HG03521 (cell line): Measurements from ENCODE around the gene JAM3.
"Not testable (repeated sequence)": the region's sequence is repeated elsewhere in the genome, so short reads cannot be mapped to it uniquely, and the experiment has no call there.

Experiments
- ATAC-seq: cut with Tn5 transposase; IDR thresholded peaks from one replicate; pipeline ENCODE4 v1.9.1; 2021; ENCODE audit warnings: mild to moderate bottlenecking, moderate library complexity; ENCODE audit not compliant: unreplicated experiment

JAM3 gene

GRCh38 chr11:134098566-134099184 is 29.8 kb downstream of the JAM3 start:
- no peak for ATAC-seq

GRCh38 chr11:134100171-134100570 is 31.3 kb downstream of the JAM3 start:
- ATAC-seq, result no peak

GRCh38 chr11:134101282-134101681 is 32.4 kb downstream of the JAM3 start:
- ATAC-seq, result no peak

DNA sequence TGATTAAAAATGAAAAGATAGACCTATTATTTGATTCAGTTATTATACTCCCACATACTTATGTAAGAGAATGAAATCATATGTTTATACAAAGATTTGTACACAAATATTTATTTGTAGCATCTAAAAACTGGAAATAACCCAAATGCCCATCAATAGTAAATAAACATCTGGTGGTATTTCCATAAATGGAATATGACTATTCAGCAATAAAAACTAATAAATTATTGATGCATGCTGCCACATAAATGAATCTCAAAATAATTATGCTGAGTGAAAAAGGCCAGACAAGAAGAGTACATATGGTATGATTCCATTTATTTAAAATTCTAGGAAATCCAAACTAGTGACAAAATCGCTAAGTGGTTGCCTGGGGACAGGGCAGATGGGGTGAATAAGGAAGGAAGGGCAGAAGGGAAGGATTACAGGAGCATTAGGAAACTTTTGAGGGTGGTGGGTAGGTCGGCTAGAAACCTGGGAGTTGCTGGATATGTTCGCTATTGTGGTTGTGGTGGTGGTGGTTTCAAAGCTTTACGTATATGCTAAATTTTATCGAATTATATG is 41.5 kb downstream of the JAM3 start:
- ATAC-seq, result no peak

- ATAC-seq, result not testable (repeated sequence)
These were observed 44.9 kb downstream of the JAM3 start for GRCh38 chr11:134113787-134114186.

- no peak for ATAC-seq
These were observed 47.3 kb downstream of the JAM3 start for GRCh38 chr11:134116210-134116609.

DNA sequence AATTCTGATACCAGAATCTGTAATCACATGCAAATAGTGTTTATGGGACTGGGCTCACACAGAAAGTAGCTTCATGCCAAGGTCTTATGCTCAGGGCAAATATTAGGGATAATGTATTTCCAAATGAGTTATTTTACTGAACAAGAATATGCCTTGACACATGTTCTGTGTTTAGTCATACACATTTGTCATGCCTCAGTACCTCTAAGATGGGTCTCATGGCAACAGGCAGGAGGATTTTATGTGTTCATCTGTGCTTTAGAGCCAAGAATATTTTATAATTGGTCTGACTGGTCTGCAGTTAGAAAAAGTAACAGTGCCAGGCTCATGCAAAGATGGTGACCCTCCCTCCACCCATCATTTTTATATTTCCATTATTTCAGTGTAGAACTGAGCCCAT is 49.1 kb downstream of the JAM3 start:
- ATAC-seq, result no peak

DNA sequence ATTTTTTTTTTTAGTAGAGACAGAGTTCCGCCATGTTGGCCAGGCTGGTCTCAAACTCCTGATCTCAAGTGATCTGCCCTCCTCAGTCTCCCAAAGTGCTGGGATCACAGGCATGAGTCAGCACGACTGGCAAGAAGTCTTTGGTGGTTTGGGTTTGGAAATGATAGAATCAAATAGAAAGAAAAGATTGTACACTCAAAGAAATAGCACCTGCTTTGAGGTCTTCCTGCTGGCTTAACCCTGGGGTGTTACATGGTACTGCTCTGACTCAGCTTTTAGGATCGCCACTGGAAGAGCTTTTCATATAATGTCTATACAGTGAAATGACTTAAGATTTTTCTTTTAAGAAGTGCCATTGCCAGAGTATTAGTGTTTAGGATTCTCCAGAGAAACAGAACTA is 50.2 kb downstream of the JAM3 start:
- no peak for ATAC-seq

GRCh38 chr11:134120143-134120850 is 51.4 kb downstream of the JAM3 start:
- ATAC-seq, result no peak

DNA sequence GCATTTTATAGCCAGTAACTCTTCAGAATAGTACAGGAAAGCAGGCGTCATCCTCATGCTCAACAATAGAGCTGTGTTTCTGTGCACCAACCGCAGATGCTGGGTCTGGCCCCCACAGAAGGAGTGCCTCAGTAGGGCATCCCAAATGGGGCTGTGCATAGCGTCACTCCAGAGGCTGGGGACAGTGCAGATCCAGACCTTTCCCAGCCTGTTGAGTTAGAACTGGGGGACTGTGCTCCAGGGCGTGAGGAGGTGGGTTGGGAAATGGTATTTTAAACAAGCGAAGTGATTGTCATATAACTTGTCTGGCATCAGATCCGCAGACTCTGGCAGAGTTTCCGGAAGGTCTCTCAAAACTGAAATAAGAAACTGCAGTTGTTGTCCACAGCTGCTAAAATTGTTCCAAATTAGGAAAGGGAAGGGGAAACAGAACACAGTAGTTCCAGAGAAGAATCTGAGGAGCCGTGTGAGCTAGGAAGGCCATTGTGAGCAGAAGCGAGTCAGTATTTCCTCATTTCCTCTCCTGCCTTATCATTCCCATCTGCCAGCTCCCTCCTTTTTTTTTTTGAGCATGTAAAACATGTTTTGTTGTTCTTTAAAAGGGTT is 52.2 kb downstream of the JAM3 start:
- ATAC-seq, result no peak

GRCh38 chr11:134124660-134125451 is 56.0 kb downstream of the JAM3 start:
- no peak for ATAC-seq

DNA sequence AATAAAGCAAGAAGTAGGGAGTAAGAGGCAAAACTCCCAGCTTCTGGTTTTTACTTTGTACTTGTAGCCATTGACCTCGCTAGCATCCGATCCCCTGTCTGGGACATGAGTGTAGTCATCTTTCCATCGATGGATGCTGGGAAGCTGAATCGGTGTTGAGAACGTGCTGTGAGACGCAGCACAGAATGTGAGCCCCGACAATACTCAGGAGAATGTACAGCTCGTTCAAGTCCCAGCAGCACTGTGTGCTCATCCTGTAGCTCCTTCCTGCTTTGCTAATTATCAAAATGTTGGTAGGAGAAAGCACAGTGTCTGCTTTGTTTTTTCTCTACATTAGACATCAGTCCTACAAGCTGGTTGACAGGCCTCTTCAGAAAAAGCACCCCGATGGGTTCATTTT is 56.6 kb downstream of the JAM3 start:
- ATAC-seq, result no peak

GRCh38 chr11:134126217-134126822 is 57.4 kb downstream of the JAM3 start:
- ATAC-seq, result no peak

GRCh38 chr11:134131628-134132244 is 62.9 kb downstream of the JAM3 start:
- ATAC-seq, result no peak

DNA sequence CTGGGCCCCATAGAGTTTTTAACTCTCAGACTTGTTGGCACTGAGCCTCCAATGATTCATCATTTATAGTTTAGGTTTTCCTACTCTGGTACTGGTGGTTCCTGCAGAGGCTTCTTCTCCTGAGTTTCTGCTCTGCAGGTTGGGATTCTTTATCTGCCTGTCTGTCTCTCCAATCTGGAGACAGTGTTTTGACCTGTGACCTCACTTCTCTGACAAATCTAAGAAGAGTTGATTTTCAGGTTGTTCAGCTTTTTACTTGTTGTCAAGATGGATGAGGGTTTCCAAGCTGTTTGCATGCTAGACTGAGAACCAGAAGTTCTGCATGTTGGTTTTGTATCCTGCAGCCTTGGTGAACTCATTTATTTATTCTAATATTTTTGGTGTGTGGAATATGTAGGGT is 63.9 kb downstream of the JAM3 start:
- no peak for ATAC-seq

GRCh38 chr11:134134167-134134566 is 65.3 kb downstream of the JAM3 start:
- ATAC-seq, result no peak

- ATAC-seq, result no peak
These were observed 69.5 kb downstream of the JAM3 start for GRCh38 chr11:134138376-134138775.

DNA sequence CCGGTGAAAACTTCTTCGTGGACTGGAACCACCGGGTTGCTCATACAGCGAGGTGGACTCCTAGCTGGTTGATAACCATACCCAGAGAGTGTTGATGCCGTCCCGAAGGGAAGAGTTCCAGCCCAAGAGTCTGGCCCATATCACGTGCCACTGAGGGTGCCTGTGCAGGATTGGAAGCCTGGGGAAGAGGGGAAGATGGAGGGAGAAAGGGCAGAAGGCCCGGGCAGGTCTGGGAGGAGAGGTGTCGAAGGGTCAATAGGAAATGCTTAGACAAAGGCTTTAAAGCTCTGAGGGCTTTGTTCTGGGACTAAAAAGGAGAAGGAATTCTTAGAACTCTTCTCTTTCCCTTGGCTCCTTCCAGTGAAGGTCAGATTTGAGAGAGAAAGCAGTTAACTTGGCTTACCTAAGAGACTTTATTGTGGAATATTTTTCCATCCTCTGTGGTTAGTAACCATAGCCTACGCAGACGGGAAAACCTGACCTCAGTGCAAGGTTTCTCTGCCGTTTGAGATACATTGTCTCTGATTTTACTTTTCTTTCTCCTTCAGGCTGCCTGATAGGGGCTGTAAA is 70.5 kb downstream of the JAM3 start:
- no peak for ATAC-seq

GRCh38 chr11:134139873-134140331 is 71.0 kb downstream of the JAM3 start:
- ATAC-seq, result no peak

GRCh38 chr11:134140961-134141490 is 72.2 kb downstream of the JAM3 start:
- ATAC-seq, result no peak
